Left ventricle myocardium inferior (tissue), 1 donor: Measurements from ENCODE around the gene STARD13. TPM values are rescaled to one million over a fixed set of nuclear protein-coding genes. Genes with fewer than 3 reads are reported as not detected.

Source experiments
- DNase-seq: peaks from one replicate; pipeline ENCODE4 v3.0.0-alpha.2; 2020
- H3K27ac ChIP-seq: fragments of 200-600 bp; replicated peaks from 2 replicates; pipeline ENCODE4 v1.8.0; 2021
- H3K27me3 ChIP-seq: fragments of 200-600 bp; 2 replicates; pipeline ENCODE4 v1.8.0; 2021; ENCODE audit warnings: low read depth
- H3K36me3 ChIP-seq: fragments of 200-600 bp; 2 replicates; pipeline ENCODE4 v1.8.0; 2021
- H3K4me1 ChIP-seq: fragments of 200-600 bp; 2 replicates; pipeline ENCODE4 v1.8.0; 2021
- H3K4me3 ChIP-seq: fragments of 200-600 bp; 2 replicates; pipeline ENCODE4 v1.8.0; 2021; ENCODE audit warnings: mild to moderate bottlenecking, moderate library complexity
- H3K9me3 ChIP-seq: fragments of 200-600 bp; replicated peaks from 2 replicates; pipeline ENCODE4 v1.8.0; 2021
- intact Hi-C: fragments of 100-400 bp; cut with micrococcal nuclease; formaldehyde crosslinking; loops from one replicate; pipeline ENCODE4 v1.11.0; 2022
- total RNA-seq: library from RNA; stranded (reverse); fragmentation: NEBNext Ultra II Directional; extraction: Animal tissue kit (Norgen Biotek cat#: 25700); gene quantifications from one replicate; pipeline ENCODE4 v1.2.1, GENCODE V29; 2021
- TF ChIP-seq, protein P1 (sequence below): fragments of 200-600 bp; IDR thresholded peaks from 2 replicates; pipeline ENCODE4 v1.8.0; 2021; ENCODE audit warnings: antibody characterized with exemption, mild to moderate bottlenecking, borderline replicate concordance
- donor health status: DM: no; HTN: yes; CAD: no; lungs with severe emphysema.

STARD13 gene
- total RNA-seq, 1 donor from 2014 or later, result 29.9 TPM

DNA sequence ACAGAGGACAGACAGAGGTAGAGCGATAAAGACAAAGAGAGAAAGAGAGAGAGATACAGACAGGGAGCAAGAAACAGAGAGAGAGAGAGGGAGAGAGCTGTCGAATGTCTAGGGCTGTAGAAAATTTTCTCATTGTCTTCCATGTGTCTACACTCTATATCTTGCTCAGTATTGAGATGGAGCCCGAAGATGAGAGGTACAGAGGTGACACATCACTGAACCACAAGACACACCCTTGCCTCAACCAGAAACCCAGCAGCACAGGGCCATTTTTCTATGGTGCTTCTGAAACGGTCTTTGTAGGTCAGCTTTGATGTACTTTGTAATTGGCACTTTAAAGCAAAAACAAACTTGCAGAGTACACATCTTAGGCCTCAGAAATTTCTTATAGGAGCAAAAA lies 157.4 kb downstream of the STARD13 start:
- DNase-seq, result no peak
- TF ChIP-seq, protein P1, sequence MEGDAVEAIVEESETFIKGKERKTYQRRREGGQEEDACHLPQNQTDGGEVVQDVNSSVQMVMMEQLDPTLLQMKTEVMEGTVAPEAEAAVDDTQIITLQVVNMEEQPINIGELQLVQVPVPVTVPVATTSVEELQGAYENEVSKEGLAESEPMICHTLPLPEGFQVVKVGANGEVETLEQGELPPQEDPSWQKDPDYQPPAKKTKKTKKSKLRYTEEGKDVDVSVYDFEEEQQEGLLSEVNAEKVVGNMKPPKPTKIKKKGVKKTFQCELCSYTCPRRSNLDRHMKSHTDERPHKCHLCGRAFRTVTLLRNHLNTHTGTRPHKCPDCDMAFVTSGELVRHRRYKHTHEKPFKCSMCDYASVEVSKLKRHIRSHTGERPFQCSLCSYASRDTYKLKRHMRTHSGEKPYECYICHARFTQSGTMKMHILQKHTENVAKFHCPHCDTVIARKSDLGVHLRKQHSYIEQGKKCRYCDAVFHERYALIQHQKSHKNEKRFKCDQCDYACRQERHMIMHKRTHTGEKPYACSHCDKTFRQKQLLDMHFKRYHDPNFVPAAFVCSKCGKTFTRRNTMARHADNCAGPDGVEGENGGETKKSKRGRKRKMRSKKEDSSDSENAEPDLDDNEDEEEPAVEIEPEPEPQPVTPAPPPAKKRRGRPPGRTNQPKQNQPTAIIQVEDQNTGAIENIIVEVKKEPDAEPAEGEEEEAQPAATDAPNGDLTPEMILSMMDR, result no peak
- intact Hi-C loops, result no loop called here
- Histone ChIP-seq H3K27me3 (no peaks in the 10 kb centered on the region), H3K4me1 (peaks cover 93% of the 10 kb centered on the region), H3K27ac (peak overlapping the region; percentile 83), H3K36me3 (peaks cover 49% of the 10 kb centered on the region), H3K4me3 (no peak overlapping the region), H3K9me3 (no peaks in the 10 kb centered on the region)

DNA sequence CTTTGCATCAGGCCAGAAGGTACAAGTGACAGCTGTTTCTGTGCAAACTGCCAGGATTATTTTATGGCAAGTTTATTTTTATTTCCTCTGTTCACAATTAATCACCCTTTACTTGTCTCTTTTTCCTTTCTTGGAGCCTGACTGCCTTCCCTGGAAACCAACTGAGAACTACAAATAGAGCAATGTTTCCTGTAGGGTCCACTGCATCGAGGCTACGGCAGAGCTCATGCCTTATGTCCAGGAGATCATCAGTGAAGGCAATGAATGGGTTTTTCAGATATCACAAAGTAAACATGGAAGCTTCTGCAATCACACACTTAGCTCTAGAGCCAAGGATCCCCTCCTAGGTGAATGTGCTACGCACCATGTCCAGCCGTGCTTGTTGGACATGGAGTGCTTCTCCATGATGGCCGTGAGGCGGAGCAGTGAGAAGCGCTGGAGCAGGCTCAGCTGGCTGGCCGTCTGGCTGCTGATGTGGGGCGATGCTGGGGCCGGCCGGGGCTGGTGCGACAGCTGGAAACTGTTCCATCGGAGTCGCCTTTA lies 158.5 kb downstream of the STARD13 start:
- Histone ChIP-seq H3K36me3 (peaks cover 57% of the 10 kb centered on the region), H3K27me3 (no peaks in the 10 kb centered on the region), H3K4me3 (peak overlapping the region; percentile 18), H3K27ac (peak overlapping the region; percentile 83), H3K4me1 (peaks cover 93% of the 10 kb centered on the region), H3K9me3 (no peaks in the 10 kb centered on the region)
- intact Hi-C loops, result no loop called here
- DNase-seq, result peak; percentile 40
- TF ChIP-seq, protein P1, result peak; percentile 18

DNA sequence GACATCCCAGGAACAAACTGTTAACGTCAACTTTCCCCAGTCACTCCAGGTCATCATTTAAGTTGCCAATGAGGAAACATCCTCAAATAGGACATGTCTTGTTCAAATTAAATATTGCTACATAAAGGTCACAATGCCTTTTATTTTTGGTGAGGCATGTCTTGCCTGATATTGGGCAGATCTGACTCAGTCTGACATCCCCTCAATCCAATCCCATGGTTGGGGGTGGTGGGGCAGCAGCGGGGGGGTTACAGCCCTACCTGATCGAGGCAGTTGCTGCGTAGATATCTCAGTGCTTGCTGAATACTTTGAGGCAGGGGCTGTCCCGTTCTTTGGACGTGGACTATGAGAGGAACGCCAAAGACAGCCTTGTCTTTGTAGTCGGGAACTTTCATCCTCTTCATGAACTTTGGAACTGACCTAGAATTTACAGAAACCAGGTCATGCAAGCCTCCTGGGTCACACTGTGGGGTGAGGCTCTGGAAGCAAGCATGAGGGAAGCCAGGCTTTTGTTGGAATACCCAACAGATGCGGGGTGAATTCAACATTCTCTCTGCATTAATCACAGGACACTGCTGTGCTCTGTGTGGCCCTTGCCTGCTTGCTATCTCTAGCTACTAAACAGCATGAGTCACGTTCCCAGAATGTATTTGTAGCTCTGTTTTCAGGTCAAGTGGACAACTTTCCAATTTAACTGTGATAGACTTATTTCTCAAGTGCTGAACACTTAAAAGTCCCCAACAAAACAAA lies 159.6 kb downstream of the STARD13 start:
- peaks cover 62% of the 10 kb centered on the region for H3K36me3 ChIP-seq
- H3K4me1 ChIP-seq, result peaks cover 90% of the 10 kb centered on the region
- no peaks in the 10 kb centered on the region for H3K27me3 ChIP-seq
- DNase-seq, result peak; percentile 61
- H3K27ac ChIP-seq, result peak overlapping the region; percentile 83
- H3K9me3 ChIP-seq, result no peaks in the 10 kb centered on the region
- TF ChIP-seq, protein P1, result no peak
- peak overlapping the region; percentile 36 for H3K4me3 ChIP-seq
- intact Hi-C loops, result no loop called here

DNA sequence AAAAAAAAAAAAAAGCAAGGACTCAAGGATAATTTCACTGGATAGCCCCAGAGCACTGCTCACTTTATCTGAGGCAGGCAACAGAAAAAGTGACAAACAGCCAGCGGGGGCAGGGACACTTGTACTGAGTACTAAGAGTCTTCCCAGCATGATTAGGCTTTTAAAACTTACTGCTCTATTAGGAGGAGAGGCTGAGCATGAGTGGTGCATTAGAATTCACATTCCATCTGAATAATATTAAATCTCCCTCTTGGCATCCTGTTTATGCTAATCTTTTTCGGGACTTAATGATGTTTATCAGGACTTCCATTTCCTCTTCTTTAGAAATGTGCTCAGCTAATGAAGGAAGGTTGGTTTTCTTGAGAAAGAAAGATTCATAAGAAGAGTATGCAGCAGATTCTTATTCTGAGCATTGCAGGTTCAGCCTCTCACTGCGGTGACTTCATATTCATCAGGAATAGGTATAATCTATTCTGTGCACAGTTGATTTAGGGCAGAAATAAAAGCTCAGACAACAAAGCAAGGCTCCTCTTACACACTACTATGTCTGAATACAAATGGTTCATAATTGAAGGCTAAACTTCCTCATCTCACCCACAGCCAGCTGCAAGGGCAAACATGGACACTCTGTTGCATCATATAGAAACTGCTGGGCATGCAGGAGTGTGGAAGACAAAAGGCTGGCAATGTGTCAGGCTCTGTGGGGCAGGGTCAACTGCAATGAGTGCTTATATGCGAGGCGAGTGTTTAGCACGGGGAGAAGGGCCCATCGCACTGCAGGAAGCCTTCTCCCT lies 162.3 kb downstream of the STARD13 start:
- Histone ChIP-seq H3K27ac (peak overlapping the region; percentile 83), H3K9me3 (no peaks in the 10 kb centered on the region), H3K36me3 (peaks cover 68% of the 10 kb centered on the region), H3K4me3 (no peak overlapping the region), H3K27me3 (no peaks in the 10 kb centered on the region), H3K4me1 (peaks cover 70% of the 10 kb centered on the region)
- intact Hi-C loops, result no loop called here
- TF ChIP-seq, protein P1, result no peak
- DNase-seq, result peak; percentile 48

DNA sequence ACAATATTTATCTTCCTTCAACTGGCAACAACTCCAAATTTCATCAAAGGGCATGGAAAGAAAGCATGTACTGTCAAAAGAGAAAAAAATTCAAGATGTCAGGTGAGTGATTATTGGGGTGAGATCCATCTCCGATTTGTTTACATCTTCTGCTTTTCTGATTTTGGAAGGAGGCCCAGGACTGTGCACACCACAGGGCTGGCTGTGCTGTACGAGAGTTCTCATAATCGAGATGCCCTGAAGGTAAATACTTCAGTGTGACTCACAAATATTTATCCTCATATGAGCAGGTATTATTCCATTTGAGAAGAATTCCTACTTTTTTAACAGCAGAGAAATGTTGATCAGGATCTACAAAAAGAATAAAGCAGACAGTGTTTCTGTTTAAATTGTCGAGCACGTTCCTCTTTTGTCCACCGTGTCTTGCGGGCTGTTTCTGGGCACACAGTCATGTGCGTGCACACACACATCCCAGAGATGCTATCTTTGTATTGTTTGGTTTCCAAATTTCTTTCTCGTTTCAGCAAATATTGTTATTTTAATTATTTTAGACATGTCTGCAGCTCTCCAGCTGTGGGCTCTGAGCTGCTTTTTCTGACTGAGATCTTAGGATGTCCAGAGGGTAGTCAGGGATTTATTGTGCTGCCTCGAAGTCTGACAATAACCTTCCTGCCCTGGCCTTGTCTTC lies 165.6 kb downstream of the STARD13 start:
- H3K27ac ChIP-seq, result no peak overlapping the region
- TF ChIP-seq, protein P1, result no peak
- no peaks in the 10 kb centered on the region for H3K27me3 ChIP-seq
- intact Hi-C loops, result no loop called here
- peaks cover 37% of the 10 kb centered on the region for H3K4me1 ChIP-seq
- no peak for DNase-seq
- no peaks in the 10 kb centered on the region for H3K9me3 ChIP-seq
- H3K36me3 ChIP-seq, result peaks cover 85% of the 10 kb centered on the region
- H3K4me3 ChIP-seq, result no peak overlapping the region
